ENCODE results near the gene TMEM63B.
"Not testable (repeated sequence)": the region's sequence is repeated elsewhere in the genome, so short reads cannot be mapped to it uniquely, and the experiment has no call there.

Gene TMEM63B

DNA sequence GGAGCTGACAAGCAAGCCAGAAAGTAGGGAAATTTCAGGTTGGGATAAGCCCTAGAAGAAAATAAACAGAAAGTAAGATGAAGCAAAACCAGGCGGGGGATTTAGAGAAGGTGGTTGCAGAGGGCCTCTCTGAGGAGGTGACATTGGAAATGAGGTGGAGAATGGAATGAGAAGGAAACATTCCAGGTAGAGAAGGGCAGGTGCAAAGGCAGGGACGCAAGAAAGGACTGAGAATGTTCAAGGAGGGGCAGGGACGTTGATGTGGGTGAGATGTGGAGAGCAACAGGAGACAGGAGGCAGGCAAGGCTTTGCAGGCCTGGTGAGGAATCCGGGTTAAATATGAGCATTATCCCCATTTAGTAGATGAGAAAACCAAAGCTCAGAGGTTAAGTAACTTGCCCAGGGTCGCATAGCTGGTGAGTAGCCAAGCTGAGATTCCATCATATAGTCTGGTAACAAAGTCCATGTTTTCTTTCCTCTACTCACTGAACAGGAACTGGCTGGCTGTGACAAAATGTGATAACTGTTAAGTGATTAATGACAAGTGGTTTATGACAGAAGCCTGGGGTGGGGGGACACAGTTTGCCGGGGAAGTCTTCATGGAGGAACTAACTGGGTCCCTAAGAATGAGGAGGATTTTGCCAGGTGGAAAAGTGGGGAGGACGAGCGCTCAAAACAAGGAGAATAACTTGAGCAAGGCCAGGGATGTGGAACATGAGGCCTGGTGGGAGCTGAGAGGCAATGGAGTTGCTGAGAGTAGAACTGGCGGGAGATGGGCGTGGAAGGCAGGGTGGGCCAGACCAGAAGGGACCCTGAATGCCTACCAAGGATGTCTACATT is 32.7 kb upstream of the TMEM63B start:
- H3K4me3 ChIP-seq (ENCODE audit: low read depth, low read length), result no peak overlapping the region

DNA sequence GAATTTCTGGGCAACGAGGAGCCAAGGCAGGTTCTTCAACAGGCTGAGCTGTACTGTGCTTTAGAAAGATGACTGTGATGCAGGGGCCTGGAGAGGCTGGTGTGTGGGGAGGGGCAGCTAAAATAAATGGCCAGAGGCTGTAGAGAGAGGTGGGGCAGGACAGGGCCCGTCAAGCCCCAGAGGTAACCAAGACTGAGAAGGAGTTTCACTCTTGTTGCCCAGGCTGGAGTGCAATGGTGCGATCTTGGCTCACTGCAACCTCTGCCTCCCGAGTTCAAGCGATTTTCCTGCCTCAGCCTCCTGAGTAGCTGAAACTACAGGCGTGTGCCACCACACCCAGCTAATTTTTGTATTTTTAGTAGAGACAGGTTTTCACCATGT is 32.1 kb upstream of the TMEM63B start:
- not testable (repeated sequence) for H3K4me3 ChIP-seq (ENCODE audit: low read depth, low read length)

DNA sequence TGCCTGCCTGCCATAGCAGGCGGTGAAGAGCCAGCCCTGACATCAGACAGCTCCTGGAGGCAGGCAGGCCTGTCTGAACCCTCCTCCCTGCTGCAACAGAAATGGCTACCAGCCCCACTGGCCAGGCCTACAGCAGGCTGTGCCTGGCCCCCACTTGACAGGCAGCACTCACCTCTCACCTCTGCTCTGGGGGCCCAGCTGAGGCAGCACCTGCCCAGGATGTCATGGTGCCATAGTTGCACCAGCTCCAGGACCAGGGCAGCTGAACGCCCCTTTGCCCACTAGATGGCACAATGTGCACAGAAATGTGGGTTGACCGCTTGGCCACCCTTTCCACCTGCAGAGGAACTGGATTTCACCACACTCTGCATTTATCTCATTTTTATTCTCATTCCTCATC is 30.7 kb upstream of the TMEM63B start:
- H3K4me3 ChIP-seq (ENCODE audit: low read depth, low read length), result no peak overlapping the region

DNA sequence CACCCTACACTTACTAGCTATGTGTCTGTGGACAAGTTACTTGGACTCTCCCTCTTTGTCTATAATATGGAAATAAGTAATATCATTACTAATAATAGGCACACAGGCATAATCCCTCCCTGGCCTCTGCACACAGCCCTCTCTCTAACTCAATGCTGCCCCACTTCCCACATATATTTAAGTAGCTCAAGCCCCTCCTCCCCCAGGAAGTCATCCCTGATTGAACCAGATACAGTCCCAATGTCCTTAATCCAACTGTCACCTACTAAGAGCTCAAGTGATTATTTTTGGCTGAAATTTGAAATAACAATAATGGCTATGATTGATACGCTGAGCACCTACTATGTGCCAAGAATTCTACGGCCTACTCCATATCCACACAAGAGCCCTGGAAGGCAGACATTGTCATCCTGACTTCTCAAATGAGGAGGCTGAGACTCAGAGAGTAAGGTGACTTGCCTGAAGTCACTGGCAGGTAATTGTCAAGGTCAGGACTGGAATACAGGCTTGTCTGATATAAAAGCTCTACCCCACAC is 29.5 kb upstream of the TMEM63B start:
- no peak overlapping the region for H3K4me3 ChIP-seq (ENCODE audit: low read depth, low read length)

DNA sequence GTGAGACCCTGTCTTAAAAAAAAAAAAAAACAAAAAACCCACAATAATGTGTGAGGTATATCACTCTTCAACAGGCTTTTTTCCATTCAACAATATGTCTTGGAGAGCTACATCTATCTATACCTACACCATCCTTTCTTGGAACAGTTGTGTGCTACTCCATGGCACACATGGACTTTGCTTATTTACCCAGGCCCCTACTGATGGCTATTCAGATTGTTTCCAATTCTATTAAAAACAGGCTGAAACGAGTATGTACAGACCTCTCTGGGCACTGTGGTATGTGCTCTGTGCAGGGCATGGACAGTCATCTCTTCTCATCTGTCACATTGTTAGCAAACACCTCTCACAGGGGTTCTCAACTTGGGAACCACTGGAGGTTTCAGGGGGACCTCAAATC is 28.2 kb upstream of the TMEM63B start:
- H3K4me3 ChIP-seq (ENCODE audit: low read depth, low read length), result no peak overlapping the region

DNA sequence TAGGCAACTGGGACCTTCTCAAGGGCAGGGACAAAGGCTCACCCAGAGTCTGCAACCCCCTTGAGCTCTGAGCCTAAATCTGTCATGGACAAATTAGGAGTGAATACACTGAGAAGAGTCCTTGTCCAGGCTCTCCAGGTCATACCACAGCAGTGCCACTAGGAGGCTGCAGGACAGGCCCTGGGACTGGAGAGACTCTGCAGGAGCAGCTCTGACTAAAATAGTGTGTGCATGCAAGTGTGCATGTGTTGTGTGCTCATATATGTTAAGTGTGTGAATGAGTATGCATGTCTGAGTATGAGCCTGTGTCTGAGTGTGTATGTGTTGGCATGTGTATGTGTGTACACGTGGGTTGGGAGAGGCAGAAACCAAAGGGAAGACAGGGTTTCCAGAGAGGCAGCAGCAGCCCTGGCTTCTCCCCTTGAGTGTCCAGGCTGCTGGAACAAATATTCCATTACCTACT is 27.2 kb upstream of the TMEM63B start:
- no peak overlapping the region for H3K4me3 ChIP-seq (ENCODE audit: low read depth, low read length)

DNA sequence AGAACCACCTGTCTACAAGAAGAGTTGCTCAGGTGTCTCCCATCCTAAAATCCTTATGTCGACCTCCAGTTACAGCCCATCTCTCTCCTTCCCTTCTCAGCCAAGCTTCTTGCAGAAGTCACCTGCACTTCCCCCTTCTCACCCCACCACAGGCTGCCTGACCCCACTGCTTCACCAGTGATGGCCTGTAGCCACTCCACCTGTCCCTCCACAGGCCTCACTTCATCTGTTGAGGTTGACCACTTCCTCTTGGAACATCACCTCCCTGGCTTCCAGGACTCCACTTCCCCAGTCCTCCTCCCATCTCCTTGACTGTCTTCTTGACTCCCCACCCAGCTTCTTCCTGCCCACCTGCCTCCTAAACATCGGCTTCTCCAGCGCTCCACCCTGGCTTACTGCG is 25.5 kb upstream of the TMEM63B start:
- no peak overlapping the region for H3K4me3 ChIP-seq (ENCODE audit: low read depth, low read length)

DNA sequence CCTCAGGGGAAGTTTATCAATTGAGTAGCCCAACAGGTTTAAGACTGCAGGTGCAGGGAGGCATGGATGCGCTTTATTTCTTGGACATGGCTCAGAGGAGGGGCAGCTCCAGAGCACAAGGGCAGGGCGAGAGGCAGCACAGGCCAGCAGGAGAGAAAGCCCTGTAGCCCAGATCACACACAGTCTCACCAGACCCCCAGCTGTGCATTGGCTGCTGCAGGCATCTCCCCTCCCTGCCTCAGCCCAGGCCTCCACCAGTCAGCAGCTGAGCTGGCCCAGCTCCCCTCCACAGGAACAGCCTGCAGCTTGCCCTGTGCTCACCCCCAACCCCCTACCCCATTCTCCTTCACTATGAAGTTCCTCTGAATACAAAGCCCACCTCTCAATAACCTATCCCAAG is 24.8 kb upstream of the TMEM63B start:
- H3K4me3 ChIP-seq (ENCODE audit: low read depth, low read length), result no peak overlapping the region

DNA sequence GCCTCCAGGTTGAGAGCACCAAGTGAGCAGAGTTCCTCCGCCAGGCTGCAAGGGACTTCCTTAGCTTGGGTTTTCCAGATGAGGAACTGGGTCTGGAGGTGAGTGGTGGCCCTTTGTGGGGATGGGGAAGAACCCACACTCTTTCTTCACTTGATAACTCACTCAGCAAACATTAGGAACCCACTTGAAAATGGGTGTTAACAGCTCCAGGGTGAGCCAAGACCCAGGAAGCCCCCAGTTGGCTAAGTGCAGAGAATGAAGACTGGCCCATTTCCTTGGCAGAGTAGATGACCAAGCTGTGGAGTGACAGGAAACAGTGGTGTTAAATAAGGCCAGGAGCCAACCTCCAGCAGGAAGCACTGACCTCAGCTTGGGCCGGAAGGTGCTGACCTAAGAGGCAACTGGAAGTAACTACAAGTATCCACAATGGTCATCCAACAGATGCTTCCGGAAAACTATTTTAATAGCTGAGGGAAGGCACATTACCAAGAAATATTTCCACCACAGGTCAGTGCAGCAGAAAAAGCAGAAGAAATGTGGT is 22.8 kb upstream of the TMEM63B start:
- no peak overlapping the region for H3K4me3 ChIP-seq (ENCODE audit: low read depth, low read length)

DNA sequence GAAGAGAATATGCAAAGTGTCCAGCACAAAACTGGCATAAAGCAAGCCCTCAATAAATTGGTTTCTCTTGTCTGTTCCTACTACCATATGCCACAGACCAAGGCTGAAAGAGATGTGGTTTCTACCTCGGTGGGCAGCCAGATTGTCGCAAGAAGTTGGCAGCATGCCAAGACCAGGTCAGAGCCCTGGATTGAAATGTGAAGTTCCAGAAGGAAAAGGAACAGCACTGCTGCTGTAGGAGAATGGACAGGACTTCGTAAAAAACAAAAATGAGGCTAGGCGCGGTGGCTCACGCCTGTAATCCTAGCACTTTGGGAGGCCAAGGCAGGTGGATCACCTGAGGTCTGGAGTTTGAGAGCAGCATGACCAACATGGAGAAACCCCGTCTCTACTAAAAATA is 22.2 kb upstream of the TMEM63B start:
- H3K4me3 ChIP-seq (ENCODE audit: low read depth, low read length), result no peak overlapping the region

DNA sequence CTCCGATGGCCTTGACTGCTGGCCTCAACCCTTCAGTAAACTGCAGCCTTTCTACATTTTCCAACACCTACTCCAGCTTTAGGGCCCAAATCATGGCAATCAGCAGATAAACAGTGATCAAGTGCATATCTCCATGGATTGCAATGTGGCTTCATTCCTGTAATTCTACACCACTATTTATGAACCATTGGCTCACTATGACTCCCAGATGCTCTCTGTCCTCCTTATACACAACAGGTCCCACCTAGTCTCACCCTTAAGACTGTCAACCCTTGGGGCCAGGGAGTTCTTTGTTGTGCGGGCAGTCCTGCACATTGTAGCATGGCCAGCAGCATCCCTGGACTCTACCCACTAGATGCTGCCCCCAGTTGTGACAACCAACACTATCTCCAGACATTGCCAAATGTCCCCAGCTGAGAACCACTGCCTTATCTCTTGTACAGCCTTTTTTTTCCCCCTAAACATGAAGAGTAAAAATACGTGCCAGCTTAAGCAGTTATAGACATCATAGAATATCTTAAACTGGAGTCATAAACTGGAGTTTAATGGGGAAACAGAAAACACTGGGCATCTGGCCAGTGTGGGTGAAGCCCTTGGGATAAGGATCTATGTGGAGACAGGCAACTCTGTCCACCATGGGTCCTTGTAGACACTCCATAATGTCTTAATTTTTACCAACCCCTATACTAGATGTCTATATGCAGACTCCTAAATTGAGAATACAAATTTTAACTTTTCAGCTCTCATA is 21.2 kb upstream of the TMEM63B start:
- H3K4me3 ChIP-seq (ENCODE audit: low read depth, low read length), result no peak overlapping the region

DNA sequence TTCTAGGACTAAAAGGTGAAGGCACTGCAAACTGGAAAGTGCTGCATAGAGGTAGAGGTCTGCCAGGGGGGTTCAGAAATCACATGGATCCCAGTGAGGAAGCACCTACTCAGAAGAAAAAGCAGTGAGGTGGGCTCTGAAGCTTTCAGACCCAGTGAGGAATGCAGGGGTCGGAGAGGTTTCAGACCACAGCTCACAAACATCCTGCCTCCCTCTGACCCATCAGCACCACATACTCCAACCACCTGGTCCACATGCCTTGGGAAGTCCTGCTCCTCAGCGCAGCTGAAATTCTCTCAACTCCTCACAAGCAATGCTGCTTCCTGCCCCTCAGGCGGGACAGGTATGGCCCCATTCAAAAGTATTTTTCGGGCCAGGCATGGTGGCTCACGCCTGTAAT is 20.3 kb upstream of the TMEM63B start:
- H3K4me3 ChIP-seq (ENCODE audit: low read depth, low read length), result no peak overlapping the region

DNA sequence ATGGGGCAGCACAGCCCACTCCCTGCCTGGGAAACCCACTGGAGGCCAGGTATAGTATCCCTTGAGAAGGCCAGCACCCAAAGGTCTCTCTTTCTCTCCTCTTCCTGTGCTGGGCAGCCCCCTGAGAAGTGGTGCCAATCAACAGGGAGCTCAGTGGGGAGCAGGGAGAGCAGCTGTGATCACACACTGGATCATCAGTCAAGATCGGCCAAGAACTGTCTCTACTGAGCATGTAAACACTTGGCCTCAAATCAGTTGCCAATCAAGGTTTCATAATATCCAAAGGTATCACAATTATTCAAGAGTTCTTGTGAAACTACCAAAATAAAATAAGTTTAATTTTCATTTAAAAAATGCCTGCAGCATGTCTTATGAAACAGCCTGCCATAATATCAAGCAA is 18.9 kb upstream of the TMEM63B start:
- no peak overlapping the region for H3K4me3 ChIP-seq (ENCODE audit: low read depth, low read length)

DNA sequence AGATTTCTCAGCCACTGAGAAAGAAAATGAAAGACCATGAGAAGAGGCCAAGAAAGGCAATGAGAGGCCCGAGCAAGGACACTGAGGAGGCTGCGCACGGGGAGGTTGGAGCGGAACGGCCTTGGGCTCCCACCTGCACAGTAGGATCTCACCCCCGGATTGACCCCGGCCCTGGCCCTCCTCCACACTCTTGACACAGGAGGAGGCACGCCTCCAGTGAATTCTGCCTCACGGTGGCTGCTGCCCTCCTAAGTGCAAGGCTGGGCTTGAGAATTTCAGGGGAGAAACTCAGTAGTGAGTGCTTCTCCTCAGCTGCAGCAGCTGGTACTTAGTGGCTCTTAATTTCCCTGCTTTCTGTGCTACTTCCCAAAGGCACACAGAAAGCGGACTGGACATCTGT is 18.1 kb upstream of the TMEM63B start:
- H3K4me3 ChIP-seq (ENCODE audit: low read depth, low read length), result no peak overlapping the region

DNA sequence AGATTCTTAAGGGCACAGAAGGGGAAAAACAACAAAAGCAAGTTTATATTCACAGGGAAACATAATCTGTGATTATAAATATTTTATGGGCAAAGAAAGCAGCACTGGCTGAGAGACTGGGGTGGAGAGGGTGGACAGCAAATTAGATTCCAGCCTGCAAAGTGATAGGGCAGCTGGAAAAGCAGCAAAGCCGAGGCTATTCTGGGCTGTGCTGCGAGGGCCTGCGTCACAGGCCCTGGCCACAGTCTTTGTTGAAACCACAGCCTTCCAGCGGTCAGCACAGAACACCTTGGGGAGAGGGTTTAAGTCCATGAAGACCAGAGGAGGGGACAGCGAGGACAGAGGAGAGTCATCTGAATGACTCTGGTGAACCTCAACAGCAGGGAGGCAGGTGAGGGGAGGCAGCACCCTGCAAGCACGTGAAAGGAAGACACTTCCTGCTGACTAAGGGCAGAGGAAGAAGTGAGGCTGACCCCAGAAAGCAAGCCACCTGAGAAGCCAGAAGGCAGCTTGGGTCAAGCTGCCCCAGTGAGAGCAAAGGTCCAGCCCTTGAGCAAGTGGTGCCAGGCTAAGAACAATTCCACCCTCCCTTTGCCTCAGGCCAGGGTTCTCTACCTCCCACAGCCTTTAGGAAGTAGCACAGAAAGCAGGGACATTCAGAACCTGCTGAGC is 17.2 kb upstream of the TMEM63B start:
- no peak overlapping the region for H3K4me3 ChIP-seq (ENCODE audit: low read depth, low read length)

DNA sequence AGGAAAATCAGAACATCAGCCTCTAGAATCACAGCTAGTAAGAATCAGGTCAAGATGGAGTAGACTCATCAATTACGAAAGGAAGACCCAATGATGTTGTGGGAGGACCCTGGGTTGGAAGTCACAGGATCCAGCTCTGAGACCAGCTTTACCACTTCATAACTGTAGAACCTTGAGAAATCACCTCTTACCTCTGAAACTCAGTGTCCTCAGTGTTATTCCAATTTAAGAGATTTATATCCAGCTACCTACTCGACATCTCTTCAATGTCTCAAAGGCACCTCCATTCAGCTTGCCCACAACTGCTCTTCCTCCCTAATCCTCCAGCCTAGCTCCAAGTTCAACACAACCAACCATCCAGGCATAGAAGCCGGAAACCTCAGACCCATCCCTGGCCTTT is 16.4 kb upstream of the TMEM63B start:
- no peak overlapping the region for H3K4me3 ChIP-seq (ENCODE audit: low read depth, low read length)

DNA sequence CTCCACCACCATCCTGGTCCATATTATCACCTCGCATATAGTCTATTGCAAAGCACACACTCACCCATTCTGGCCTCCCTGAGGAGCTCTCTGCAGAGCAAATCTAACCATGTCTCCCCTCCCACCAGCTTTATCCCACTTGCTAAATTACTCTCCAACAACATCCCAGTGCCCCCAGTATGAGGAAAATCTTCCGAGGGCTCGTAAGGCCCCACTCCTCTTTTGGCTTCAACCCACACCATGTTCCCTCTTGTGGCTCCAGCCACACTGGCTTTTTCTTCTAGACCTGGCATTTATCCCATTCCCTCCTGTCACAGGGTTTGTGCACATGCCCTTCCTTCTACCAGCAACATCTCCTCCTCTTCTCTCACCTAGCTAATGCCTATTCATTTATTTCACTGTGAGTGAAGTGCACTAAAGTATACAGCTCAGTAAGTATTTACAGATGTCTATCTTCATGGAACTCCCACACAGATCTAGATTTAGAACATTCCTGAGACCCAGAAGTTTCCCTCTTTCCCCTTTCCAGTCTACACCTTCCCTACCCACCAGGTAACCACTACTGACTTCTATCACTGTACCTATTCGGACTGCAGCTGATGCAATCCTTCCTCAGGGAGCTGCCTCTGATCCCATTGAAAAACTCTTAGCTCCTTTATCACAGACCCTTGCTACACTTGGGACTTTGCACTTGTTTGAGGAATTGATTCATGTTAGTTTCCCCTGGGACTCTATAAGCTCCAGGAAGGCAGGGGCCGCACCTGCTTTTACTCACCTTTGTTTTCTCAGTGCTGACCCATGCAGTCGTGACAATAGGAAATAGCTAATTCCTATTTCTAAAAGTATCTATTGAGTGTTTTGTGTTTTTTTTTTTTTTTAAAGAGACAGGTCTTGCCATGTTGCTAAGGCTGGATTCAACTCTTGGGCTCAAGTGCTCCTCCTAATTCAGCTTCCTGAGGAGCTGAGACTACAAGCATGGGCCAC is 15.6 kb upstream of the TMEM63B start:
- H3K4me3 ChIP-seq (ENCODE audit: low read depth, low read length), result no peak overlapping the region

DNA sequence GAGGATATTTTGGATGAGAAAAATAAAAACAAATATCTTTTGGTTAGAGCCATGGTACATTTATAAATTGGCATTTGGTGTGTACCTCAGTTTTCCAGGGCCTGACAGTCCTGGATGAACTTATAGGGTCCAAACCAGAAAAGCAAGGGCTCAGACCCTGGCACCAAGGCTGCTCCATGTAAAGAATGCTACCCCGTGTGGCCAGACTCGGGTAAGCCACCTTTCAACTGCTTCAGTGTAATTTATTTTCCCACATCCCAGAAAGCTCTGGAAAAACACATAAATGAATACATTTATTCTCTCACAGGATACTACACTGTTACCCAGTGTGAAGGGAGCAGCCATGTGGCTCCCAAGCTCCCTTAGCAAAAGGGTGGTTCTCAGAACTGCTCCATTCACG is 13.9 kb upstream of the TMEM63B start:
- no peak overlapping the region for H3K4me3 ChIP-seq (ENCODE audit: low read depth, low read length)

DNA sequence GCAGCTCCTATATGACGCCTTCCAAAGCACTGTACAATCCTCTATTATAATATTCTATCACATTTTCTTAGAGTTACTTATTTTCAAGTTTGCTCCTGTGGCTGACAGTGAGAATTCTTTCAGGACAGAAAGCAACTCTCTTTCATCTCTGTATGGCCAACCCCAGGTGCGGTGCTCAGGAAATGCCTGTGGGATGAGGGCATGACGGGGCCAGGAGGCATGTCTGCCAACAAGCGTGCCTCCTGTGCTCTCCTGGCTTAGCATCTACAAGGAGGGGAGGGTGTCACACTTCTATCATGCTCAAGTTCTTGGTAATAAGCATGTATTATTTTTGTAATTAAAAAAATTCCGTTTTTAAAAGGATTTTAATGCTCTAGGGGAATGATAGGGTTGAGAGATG is 11.5 kb upstream of the TMEM63B start:
- no peak overlapping the region for H3K4me3 ChIP-seq (ENCODE audit: low read depth, low read length)

All from iPS-11a (cell line).